GM21526 (cell line): ENCODE data around the gene CARM1.
"Not testable (repeated sequence)": the region's sequence is repeated elsewhere in the genome, so short reads cannot be mapped to it uniquely, and the experiment has no call there.

ENCODE experiments used
- ATAC-seq: cut with Tn5 transposase; IDR thresholded peaks from one replicate; pipeline ENCODE4 v1.9.1; 2021; ENCODE audit warnings: moderate library complexity; ENCODE audit not compliant: unreplicated experiment, low FRiP score

Gene CARM1

GRCh38 chr19:10846500-10847202, 24.7 kb upstream of the CARM1 start:
- no peak for ATAC-seq

GRCh38 chr19:10848230-10848856, 23.0 kb upstream of the CARM1 start, which contains the start of gene C19orf38:
C19orf38 (plus strand) TSS chr19:10848415; CDS start chr19:10848509, 94 bp downstream.
- no peak for ATAC-seq

GRCh38 chr19:10850631-10851030, 20.7 kb upstream of the CARM1 start:
- no peak for ATAC-seq

GRCh38 chr19:10852098-10852800, 19.1 kb upstream of the CARM1 start:
- ATAC-seq, result no peak

- no peak for ATAC-seq
These were observed 18.4 kb upstream of the CARM1 start for GRCh38 chr19:10852941-10853340.

GRCh38 chr19:10854350-10855089, 16.8 kb upstream of the CARM1 start:
- no peak for ATAC-seq

GRCh38 chr19:10855879-10856522, 15.4 kb upstream of the CARM1 start:
- no peak for ATAC-seq

- ATAC-seq, result not testable (repeated sequence)
These were observed 14.5 kb upstream of the CARM1 start for GRCh38 chr19:10856899-10857298.

- ATAC-seq, result no peak
These were observed 13.0 kb upstream of the CARM1 start for GRCh38 chr19:10858204-10858828.

- no peak for ATAC-seq
These were observed 10.2 kb upstream of the CARM1 start for GRCh38 chr19:10861103-10861651.

- no peak for ATAC-seq
These were observed 8.7 kb upstream of the CARM1 start for GRCh38 chr19:10862561-10863106.

GRCh38 chr19:10863107-10863717, 8.1 kb upstream of the CARM1 start:
- ATAC-seq, result no peak

GRCh38 chr19:10864538-10864899, 6.8 kb upstream of the CARM1 start:
- no peak for ATAC-seq

GRCh38 chr19:10866495-10866894, 4.9 kb upstream of the CARM1 start:
- ATAC-seq, result no peak

GRCh38 chr19:10868872-10869547, 2.3 kb upstream of the CARM1 start:
- ATAC-seq, result no peak

- ATAC-seq, result not testable (repeated sequence)
These were observed 1.5 kb upstream of the CARM1 start for GRCh38 chr19:10869872-10870311.

- ATAC-seq, result no peak
These were observed 825 bp upstream of the CARM1 start for GRCh38 chr19:10870501-10870954.
